Activated CD4-positive, alpha-beta T cell treated with anti-CD3 and anti-CD28 coated beads, Interleukin-2, amount 50 U/mL, for 4 hours (primary cell): ENCODE results near the gene MGLL.

ENCODE experiments used
- DNase-seq, 2 experiments: peaks; one replicate each; pipeline ENCODE4 v3.0.0-alpha.2; 2020

The MGLL gene

GRCh38 chr3:127736801-127737539 is 85.3 kb downstream of the MGLL start:
- DNase-seq = no peak

GRCh38 chr3:127735767-127736693 is 86.3 kb downstream of the MGLL start:
- DNase-seq = no peak

GRCh38 chr3:127734754-127735473 is 87.4 kb downstream of the MGLL start:
- DNase-seq = no peak

- DNase-seq = no peak
Observed at GRCh38 chr3:127734181-127734720, 88.1 kb downstream of the MGLL start.

- no peak for DNase-seq
Observed at GRCh38 chr3:127733781-127734180, 88.5 kb downstream of the MGLL start.

GRCh38 chr3:127732879-127733350 is 89.4 kb downstream of the MGLL start:
- no peak for DNase-seq

GRCh38 chr3:127732303-127732702 is 90.0 kb downstream of the MGLL start:
- no peak for DNase-seq

- DNase-seq = no peak
Observed at GRCh38 chr3:127731546-127732289, 90.6 kb downstream of the MGLL start.

- DNase-seq = no peak
Observed at GRCh38 chr3:127730666-127731295, 91.5 kb downstream of the MGLL start.

GRCh38 chr3:127730171-127730570 is 92.1 kb downstream of the MGLL start:
- no peak for DNase-seq

GRCh38 chr3:127729556-127730056 is 92.7 kb downstream of the MGLL start:
- DNase-seq = no peak

- no peak for DNase-seq
Observed at GRCh38 chr3:127728417-127729015, 93.8 kb downstream of the MGLL start.

- DNase-seq = no peak
Observed at GRCh38 chr3:127726894-127727293, 95.4 kb downstream of the MGLL start.

GRCh38 chr3:127723011-127723567 is 99.2 kb downstream of the MGLL start:
- no peak for DNase-seq

- no peak for DNase-seq
Observed at GRCh38 chr3:127722091-127722784, 100.1 kb downstream of the MGLL start.

- DNase-seq = no peak
Observed at GRCh38 chr3:127720985-127721935, 101.1 kb downstream of the MGLL start.

GRCh38 chr3:127720161-127720823 is 102.0 kb downstream of the MGLL start:
- DNase-seq = no peak

- no peak for DNase-seq
Observed at GRCh38 chr3:127719369-127719768, 102.9 kb downstream of the MGLL start.
